ENCODE results near the gene RELT.

DNA sequence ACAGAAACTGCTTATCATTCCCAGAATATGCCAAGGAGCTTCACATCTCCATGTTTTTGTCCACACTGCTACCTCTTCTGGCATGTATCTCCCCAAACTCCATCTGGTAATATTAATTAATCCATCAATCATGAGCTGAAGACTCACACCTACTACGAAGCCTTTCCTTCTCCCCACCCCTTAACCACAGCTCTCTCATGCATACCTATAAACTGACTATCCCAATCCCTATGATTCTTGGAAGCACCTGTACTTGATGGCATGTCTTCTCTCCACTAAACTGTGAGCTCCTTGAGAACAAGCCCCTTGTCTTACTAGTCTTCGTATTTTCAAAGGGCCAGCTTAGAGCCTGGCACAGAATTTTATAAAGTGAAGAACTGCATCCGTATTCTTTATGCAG lies 47.3 kb downstream of the RELT start:
- TF ChIP-seq POLR2A (IDR thresholded peaks at IDR 0.05; ENCODE audit: low read depth, low read length) (no peak), TAF1 (IDR thresholded peaks at IDR 0.05; ENCODE audit: borderline replicate concordance, low read depth, low read length) (no peak)
